GM19455 (cell line): ENCODE results near the gene CCNL1.
"Not testable (repeated sequence)": the region's sequence is repeated elsewhere in the genome, so short reads cannot be mapped to it uniquely, and the experiment has no call there.

Source experiments
- ATAC-seq: cut with Tn5 transposase; IDR thresholded peaks from one replicate; pipeline ENCODE4 v1.9.1; 2021; ENCODE audit not compliant: unreplicated experiment

CCNL1 gene

GRCh38 chr3:157172746-157173145 is 12.8 kb upstream of the CCNL1 start:
- no peak for ATAC-seq

DNA sequence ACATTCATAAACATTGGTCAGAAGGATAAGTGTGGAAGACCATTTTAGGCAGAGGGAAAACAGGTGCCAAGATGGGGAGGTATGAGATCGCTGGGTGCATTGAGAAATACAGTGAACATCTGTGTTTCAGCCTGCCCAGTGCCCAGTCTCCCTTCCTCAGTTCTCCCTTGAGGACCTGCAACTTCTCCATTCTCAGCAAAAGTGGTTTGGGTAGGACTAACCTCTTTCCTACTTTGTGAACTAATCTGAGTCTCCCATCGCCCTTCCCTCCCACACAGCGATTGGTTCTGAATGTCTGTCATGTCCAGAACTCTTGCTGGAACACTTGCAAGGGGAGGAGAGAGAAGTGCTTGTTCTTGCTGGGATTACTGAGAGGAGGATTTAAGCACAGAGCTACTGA is 10.9 kb upstream of the CCNL1 start:
- ATAC-seq = no peak

GRCh38 chr3:157167371-157168042 is 7.6 kb upstream of the CCNL1 start:
- ATAC-seq = no peak

GRCh38 chr3:157166561-157166960 is 6.6 kb upstream of the CCNL1 start:
- no peak for ATAC-seq

DNA sequence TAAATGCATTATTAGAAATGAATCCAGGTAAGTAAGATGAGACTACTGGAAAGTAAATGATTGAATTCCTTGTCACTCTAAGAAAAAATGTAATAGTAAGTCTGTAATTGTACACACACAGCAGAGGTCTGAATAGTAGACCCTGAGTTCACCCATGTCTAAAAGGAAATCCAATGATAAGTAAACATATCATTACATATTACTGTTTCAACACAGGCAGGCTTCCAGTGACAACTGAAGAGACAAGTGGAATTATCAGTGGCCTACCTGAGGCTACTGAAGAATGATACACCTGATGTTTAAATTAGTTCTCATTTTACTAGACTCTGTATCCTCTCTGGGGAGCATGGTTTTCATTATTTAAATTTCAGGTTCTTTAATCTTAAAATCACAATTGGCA is 6.2 kb upstream of the CCNL1 start:
- no peak for ATAC-seq

DNA sequence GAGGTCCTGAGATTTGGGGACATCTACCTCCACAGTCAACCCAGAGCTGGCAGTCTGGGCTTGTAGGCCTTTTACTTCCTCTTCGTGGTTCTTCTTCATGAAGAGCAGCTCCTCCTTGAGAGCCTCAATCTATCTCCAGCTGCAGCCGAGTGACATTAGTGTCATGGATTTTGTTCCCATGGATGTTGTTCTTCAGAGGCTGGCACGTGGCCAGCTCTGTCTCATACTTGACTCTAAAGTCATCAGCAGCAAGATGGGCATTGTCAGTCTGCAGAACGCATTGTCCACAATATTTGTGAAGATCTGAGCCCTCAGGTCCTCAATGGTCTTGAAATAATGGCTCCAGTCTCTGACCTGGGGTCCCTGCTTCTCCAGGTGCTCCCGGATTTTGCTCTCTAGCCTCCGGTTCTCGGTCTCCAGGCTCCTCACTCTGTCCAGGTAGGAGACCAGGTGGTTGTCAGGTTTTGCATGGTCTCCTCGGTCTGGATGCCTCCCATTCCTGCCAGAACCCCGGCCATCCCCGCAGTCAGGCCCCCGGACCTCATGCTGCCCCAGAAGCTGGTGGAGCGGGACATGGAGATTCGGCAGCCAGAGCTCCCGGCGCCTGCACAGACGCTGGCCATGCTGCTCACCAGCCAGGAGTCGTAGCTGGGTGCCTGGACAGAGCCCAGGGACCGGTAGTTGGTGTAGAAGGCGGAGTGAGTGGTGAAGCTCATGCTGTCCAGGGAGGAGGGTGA is 3.4 kb upstream of the CCNL1 start:
- ATAC-seq = no peak

DNA sequence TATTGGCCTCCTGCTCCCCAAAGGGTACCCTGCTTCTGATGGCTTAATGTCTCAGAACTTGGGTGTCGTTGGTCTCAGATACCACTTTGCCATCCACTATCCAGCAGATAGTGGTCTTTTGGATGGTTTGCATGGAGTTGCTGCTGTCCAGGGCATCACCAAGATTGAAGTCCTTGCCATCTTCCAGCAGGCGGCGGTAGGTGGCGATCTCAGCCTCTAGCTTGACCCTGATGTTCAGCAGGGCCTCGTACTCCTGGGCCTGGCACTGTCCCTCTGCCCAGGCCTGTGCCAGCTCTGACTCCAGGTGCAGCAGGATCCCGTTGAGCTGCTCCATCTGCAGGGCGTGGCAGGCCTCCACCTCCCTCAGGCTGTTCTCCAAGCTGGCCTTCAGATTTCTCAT is 2.7 kb upstream of the CCNL1 start:
- ATAC-seq = not testable (repeated sequence)

GRCh38 chr3:157160658-157161424 is 894 bp upstream of the CCNL1 start:
- ATAC-seq = peak; percentile 25

GRCh38 chr3:157159037-157159761 is 748 bp downstream of the CCNL1 start:
- ATAC-seq = peak; percentile 63

DNA sequence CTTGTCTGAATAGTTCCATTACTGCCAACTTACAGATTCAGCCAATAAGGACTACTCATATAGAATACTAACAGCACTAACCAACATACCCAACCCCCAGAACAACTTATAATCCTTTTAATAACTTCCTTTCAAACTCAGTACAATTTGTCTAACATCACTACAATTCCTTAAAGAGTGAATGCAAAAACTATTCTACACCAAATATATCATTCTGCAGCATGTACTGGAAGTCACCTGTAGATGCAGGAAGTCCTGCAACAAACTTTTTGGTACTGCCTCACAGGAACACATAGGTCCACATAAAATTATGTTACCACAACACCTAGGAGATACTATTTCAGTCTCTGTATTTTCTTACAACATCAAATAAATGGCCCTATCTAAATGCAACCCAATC is 2.1 kb downstream of the CCNL1 start:
- no peak for ATAC-seq

DNA sequence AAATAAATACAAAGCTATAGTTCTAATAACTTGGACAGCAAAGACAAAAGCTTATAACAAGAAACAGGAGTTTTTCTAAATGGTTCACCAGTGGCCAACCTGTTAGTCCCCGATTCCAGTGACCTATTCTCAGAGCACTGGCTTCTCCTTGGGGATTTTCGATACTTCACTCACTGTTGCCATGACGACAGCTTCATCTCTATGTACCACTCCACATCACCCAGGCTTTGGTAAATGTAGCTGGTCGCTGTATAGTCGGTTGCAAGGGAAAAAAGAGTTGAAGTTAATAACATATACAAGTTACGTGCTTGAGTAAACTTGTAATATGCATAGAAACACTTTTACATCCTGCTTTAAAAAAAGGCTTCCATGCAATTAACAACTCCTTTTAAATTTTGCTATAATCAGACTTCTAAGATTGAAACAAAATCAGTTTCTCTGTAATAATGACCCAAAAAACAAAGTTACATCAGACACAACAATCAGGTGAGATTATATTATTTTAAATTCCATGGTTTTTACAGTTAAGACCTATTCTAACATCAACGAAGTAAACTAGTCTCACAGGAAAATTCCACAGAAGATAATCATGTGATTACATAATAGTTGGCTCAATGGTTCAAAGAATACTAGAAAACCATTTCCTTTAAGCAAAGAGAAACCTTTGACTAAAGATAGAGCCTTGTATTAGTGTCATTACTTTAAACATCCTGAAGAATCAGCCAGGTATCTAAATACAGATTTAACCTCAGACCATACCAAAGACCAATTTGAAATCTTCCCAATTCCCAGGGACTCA is 2.9 kb downstream of the CCNL1 start:
- ATAC-seq = no peak

- ATAC-seq = no peak
Observed at GRCh38 chr3:157155591-157155990, 4.4 kb downstream of the CCNL1 start.

DNA sequence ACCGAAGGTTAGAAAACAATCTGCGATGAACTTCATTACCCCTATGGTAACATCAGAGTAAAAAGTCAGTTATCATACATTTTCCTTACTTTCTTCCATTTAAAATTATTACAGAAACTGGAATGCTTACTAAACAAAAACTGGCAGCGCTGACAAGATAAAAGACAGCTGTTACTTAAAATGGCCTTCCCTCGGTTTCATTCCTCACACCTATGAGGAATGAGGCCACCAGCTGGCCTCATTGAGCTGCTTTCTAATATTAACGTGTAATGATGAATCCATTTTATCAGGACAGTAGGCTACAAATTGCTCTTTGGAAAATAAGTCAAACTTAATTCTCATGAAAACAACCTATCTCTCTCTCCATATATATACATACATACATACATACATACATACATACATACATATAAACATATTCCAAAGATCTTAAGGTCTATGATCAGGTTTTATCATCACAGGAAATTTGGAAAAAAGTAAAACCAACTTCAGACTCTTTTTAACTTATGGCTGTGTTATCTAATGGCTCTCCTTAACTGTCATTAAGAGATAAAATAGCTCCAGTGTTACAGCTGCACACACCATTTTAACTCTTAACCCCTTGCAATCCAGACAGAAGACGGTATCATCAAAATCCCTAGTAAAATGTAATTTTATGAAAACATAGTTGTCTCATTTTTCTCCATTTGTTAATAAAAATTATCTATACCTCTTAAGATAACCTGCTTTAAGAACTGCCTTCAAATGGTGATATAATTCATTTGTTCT is 5.2 kb downstream of the CCNL1 start:
- ATAC-seq = no peak

DNA sequence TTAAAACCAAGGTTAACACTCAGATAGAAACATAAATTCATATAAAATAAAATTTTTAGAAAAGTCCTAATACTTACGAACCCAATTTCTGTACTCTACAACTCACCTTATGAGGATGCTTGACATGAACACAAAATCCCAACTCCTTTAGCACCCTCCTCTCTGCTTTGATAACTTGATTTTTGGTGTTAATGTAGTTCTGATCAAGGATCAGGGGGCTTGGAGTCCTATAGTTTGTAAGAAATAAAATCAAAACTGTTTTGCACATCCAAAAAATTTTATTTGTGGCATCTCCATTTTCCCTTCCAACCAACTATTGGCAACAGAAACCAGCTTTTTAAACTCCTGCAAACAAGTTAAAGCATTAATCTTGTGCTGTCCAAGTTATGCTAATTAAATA is 7.0 kb downstream of the CCNL1 start:
- ATAC-seq = no peak

- ATAC-seq = no peak
Observed at GRCh38 chr3:157152438-157152837, 7.5 kb downstream of the CCNL1 start.

DNA sequence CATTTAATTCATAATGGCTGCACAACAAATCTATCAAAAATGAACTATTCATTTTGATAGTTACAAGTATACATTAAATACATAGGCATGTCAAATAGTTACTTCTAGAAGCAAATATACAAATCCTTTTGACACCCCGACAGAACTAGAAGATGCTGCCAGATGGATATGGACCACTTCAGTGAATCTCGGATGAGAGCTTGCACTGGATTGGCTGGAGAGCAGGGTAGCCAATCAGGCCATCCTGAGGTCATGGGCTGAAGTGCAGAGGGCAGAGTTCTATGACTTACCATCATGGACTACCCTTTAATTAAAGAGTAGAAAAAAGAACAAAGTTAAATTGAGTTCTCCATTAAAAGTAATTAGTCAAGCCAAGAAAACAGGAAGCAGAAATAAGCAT is 8.3 kb downstream of the CCNL1 start:
- ATAC-seq = no peak

DNA sequence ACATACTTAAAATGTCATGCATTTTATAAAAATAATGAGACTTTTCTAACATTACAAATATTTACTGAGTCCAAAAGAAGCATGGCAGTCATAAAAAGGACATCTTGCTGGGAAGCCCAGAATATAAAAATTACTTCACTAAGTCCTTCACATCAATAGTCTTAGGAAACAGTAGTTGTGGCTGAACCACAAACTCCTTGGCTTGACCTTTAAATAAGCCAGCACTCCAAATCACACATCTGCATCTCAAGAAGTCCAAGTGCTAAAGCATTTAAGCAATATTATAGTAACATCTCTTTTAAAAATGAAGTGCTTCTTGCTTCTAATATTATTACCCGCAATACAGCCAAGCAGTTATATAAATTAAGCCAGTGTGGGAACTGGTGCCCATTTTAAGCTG is 8.8 kb downstream of the CCNL1 start:
- ATAC-seq = no peak

- no peak for ATAC-seq
Observed at GRCh38 chr3:157149136-157149696, 10.7 kb downstream of the CCNL1 start.

GRCh38 chr3:157148196-157148889 is 11.6 kb downstream of the CCNL1 start:
- ATAC-seq = no peak
